ENCODE measurements around the gene INA. TPM values are rescaled to one million over a fixed set of nuclear protein-coding genes. Genes with fewer than 3 reads are reported as not detected.

The INA gene
- total RNA-seq, 1 donor from 2014 or later, result 18.4 TPM

DNA sequence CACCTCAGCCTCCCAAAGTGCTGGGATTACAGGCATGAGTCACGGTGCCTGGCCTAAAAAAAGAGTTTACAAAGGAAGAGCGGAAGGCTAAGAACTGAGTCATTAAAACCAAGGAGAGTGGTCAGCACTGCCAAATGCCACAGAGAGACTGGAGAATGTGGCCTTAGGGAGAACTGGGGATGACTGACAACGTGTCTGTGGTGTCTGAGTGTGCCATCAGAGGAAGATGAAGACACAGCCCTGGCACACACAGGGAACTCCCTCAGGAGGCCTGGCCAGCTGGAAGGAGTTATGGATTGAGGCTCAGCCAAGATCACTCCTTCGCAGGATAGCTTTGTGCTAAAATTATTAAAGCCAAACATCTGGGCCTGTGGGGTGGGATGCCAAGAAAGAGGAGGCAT, 3.9 kb upstream of the INA start:
- no peak overlapping the region for H3K4me3 ChIP-seq (ENCODE audit: low read depth, low read length)
- DNase-seq (ENCODE audit: low read depth), result peak; percentile 62
- TF ChIP-seq, protein P1, sequence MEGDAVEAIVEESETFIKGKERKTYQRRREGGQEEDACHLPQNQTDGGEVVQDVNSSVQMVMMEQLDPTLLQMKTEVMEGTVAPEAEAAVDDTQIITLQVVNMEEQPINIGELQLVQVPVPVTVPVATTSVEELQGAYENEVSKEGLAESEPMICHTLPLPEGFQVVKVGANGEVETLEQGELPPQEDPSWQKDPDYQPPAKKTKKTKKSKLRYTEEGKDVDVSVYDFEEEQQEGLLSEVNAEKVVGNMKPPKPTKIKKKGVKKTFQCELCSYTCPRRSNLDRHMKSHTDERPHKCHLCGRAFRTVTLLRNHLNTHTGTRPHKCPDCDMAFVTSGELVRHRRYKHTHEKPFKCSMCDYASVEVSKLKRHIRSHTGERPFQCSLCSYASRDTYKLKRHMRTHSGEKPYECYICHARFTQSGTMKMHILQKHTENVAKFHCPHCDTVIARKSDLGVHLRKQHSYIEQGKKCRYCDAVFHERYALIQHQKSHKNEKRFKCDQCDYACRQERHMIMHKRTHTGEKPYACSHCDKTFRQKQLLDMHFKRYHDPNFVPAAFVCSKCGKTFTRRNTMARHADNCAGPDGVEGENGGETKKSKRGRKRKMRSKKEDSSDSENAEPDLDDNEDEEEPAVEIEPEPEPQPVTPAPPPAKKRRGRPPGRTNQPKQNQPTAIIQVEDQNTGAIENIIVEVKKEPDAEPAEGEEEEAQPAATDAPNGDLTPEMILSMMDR (conservative IDR thresholded peaks at IDR 0.05; ENCODE audit: low read depth, low read length), result no peak

DNA sequence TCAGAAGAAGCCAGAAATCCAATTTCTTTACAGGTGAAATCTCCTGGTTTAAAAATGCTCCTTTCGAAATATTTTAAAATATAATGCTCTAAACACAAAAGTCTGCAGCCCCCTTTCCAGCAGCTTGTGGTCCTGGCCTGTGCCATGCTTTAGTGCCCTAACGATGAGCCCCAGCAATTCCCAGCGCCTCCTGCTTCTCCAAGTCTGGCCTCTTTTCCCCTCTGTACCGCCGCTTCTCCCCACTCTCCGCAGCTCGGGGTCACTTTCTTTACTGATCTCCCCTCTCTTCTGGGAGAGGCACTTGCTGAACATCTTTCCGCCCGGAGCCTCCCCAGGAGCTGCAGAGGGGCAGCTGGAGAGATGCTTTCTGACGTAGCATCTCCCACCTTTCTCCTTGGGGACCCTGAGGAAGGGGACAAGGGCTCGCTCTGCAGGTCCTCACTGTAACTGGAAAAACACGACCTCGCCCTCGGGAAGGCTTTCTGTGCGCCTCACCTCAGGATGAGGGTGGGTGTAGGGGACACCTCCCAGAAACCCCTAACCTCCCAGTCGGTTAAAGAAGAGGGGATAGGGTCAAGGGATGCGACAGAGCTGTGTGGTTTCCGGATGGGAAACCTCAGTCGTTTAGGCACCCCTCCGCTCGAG, 565 bp upstream of the INA start:
- TF ChIP-seq, protein P1 (conservative IDR thresholded peaks at IDR 0.05; ENCODE audit: low read depth, low read length), result no peak
- H3K4me3 ChIP-seq (ENCODE audit: low read depth, low read length), result peak overlapping the region; percentile 40
- no peak for DNase-seq (ENCODE audit: low read depth)

DNA sequence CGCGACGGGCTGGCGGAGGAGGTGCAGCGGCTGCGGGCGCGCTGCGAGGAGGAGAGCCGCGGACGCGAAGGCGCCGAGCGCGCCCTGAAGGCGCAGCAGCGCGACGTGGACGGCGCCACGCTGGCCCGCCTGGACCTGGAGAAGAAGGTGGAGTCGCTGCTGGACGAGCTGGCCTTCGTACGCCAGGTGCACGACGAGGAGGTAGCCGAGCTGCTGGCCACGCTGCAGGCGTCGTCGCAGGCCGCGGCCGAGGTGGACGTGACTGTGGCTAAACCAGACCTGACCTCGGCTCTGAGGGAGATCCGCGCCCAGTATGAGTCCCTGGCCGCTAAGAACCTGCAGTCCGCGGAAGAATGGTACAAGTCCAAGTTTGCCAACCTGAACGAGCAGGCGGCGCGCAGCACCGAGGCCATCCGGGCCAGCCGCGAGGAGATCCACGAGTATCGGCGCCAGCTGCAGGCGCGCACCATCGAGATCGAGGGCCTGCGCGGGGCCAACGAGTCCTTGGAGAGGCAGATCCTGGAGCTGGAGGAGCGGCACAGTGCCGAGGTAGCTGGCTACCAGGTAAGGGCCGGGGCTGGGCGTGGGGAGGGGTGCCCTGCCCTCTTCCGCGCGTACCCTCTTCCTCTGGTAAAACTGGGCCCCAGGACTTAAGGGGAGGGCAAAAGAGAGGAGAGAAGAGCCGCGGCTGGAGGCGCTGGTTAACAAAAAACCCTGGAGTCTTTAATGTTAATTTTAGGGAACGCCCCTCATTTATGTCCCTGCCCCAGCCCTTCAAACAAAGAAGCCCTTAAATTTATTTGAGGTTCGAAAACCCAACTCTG, 987 bp downstream of the INA start:
- peak overlapping the region; percentile 16 for H3K4me3 ChIP-seq (ENCODE audit: low read depth, low read length)
- TF ChIP-seq, protein P1 (conservative IDR thresholded peaks at IDR 0.05; ENCODE audit: low read depth, low read length), result no peak
- DNase-seq (ENCODE audit: low read depth), result no peak

DNA sequence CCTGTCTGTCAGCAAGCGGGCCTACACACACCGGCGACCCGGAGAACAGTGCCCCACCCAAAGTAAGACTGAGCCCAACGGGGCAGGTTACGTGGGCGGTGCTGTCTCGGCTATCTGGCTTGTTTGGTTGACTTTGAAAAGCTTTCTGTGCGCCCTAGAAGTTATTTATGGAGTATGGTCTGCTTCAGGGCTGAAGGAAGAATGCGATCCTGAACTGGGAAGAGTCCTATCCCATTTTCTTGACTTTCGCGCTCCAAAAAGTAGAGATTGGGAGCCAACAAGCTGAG, 1.5 kb downstream of the INA start:
- TF ChIP-seq, protein P1 (conservative IDR thresholded peaks at IDR 0.05; ENCODE audit: low read depth, low read length), result no peak
- DNase-seq (ENCODE audit: low read depth), result no peak
- H3K4me3 ChIP-seq (ENCODE audit: low read depth, low read length), result no peak overlapping the region

DNA sequence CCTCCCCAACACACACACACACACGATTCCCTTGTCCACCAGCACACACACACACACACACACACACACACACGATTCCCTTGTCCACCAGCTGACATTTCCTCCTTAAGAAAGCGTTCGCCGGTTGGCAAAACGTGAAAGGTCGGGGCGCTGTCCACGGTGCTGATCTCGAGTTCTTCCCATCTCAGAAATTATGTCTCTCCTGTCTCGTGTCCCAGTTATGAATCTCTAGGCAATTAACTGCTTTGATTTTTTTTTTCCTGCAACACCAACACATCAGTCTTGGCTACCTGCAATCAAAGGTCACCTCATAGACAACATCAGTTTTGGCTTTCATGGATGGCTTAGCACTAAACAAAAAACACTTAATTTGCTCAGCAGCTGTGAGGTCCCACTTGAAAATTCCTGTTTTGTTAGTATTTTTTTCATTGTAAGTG, 1.9 kb downstream of the INA start:
- TF ChIP-seq, protein P1 (conservative IDR thresholded peaks at IDR 0.05; ENCODE audit: low read depth, low read length), result no peak
- no peak for DNase-seq (ENCODE audit: low read depth)
- no peak overlapping the region for H3K4me3 ChIP-seq (ENCODE audit: low read depth, low read length)

DNA sequence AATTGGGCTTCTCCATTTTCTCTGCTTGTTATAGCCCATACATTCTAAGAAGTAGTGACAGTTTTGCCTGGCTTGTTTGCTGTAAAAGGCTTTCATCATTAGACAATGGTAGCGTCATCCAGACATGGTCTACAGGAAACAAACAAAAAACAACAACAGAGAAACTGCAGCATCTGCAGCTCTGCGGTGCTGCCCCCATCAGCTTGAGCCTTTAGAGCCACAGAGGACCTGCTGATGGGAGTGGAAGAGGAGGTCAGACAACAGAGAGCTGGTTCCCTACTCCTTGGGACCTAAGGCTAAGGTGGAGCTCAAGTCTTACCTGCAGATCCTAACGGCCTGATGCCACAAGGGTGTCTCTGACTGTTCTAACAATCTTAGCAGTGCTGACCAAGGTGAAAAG, 3.1 kb downstream of the INA start:
- DNase-seq (ENCODE audit: low read depth), result no peak
- TF ChIP-seq, protein P1 (conservative IDR thresholded peaks at IDR 0.05; ENCODE audit: low read depth, low read length), result no peak
- H3K4me3 ChIP-seq (ENCODE audit: low read depth, low read length), result no peak overlapping the region
